Esophagus muscularis mucosa (tissue), 4 donors: Measurements from ENCODE around the gene ATP1A1. TPM values are rescaled to one million over a fixed set of nuclear protein-coding genes. Genes with fewer than 3 reads are reported as not detected.

Experiments
- DNase-seq: peaks from one replicate; pipeline ENCODE4 v3.0.0-alpha.2; 2017; ENCODE audit errors: extremely low spot score
- H3K27ac ChIP-seq, 4 donors: fragments of 200-600 bp; sonication (generic); replicated peaks in 1 of 4; 1 replicate in 3 of 4; 2 replicates in 1 of 4; pipeline ENCODE4 v1.5.1; 2016 to 2019; ENCODE audit warnings: mild to moderate bottlenecking in 1 of 4
- H3K27me3 ChIP-seq, 4 donors: fragments of 200-600 bp; sonication (generic); one replicate each; pipeline versions ENCODE4 v1.5.1 to v1.6.0; 2016 to 2019
- H3K36me3 ChIP-seq, 4 donors: fragments of 200-600 bp; sonication (generic); one replicate each; pipeline ENCODE4 v1.5.1; 2016 to 2019
- H3K4me1 ChIP-seq, 4 donors: fragments of 200-600 bp; sonication (generic); one replicate each; pipeline ENCODE4 v1.5.1; 2016 to 2019
- H3K4me3 ChIP-seq, 4 donors: fragments of 200-600 bp; sonication (generic); 1 replicate in 2 of 4; 2 replicates in 2 of 4; pipeline ENCODE4 v1.5.1; 2016 to 2019; ENCODE audit warnings: mild to moderate bottlenecking in 4 of 4, moderate library complexity in 1 of 4
- H3K9me3 ChIP-seq, 4 donors: fragments of 200-600 bp; sonication (generic); 1 replicate in 3 of 4; 2 replicates in 1 of 4; pipeline ENCODE4 v1.5.1; 2016 to 2019
- CTCF ChIP-seq, 3 experiments: fragments of 200-600 bp in 2 of 3; fragments of 450-650 bp in 1 of 3; sonication (generic) in 2 of 3; IDR thresholded peaks; one replicate each; pipeline ENCODE4 v1.5.1; 2017 to 2019; ENCODE audit warnings: antibody characterized with exemption in 3 of 3, mild to moderate bottlenecking in 2 of 3, moderate library complexity in 1 of 3
- EP300 ChIP-seq: sonication (generic); formaldehyde crosslinking; IDR thresholded peaks from one replicate; pipeline ENCODE4 v1.6.1; 2017; ENCODE audit warnings: antibody characterized with exemption
- POLR2A ChIP-seq: fragments of 450-650 bp; IDR thresholded peaks from one replicate; pipeline ENCODE4 v1.6.1; 2017; ENCODE audit warnings: antibody characterized with exemption, moderate library complexity, mild to moderate bottlenecking, low read depth
- POLR2AphosphoS5 ChIP-seq, 2 donors: sonication (generic); formaldehyde crosslinking; IDR thresholded peaks; one replicate each; pipeline ENCODE4 v1.6.1; 2017; ENCODE audit warnings: antibody characterized with exemption in 2 of 2
- WGBS: methylation state at CpG from one replicate; pipeline ENCODE4 v1.1.5; 2018; 5-methylcytosine and 5-hydroxymethylcytosine counted together
- intact Hi-C: fragments of 100-400 bp; cut with DNase I; formaldehyde crosslinking; loops from one replicate; pipeline ENCODE4 v1.15.1; 2023
- total RNA-seq, 4 donors: library from RNA; depleted of rRNA; stranded (reverse); fragments of >200 nt; gene quantifications; one replicate each; pipeline versions ENCODE4 v1.1.0 to v1.2.1, GENCODE V29; 2016

The ATP1A1 gene
- total RNA-seq, 4 donors from 2014 or later, result 90.1 to 196 (median 157) TPM

GRCh38 chr1:116379057-116379630 is 6.1 kb downstream of the ATP1A1 start:
- 61% methylated on average over 2 of the region's 2 CpGs for WGBS
- no peaks in the 10 kb centered on the region for H3K27me3 ChIP-seq
- DNase-seq, result no peak
- H3K9me3 ChIP-seq, result no peaks in the 10 kb centered on the region
- H3K27ac ChIP-seq, result peak overlapping the region; percentile 93 to 97 (median 94)
- peaks cover 87 to 97% (median 94%) of the 10 kb centered on the region in 4 donors for H3K4me1 ChIP-seq
- H3K36me3 ChIP-seq, result peaks cover 0 to 5% (median 1%) of the 10 kb centered on the region in 4 donors
- H3K4me3 ChIP-seq, result no peak overlapping the region
- intact Hi-C loops, result loop anchor here (10.0 kb wide), 2 partner anchors 214 to 1304 kb away; no protein-coding TSS in a partner anchor
- no peak for TF ChIP-seq CTCF (IDR thresholded peaks at IDR 0.05)
- TF ChIP-seq EP300, result no peak
- TF ChIP-seq POLR2AphosphoS5 (IDR thresholded peaks at IDR 0.05), result no peak
- no peak for TF ChIP-seq POLR2A

GRCh38 chr1:116379674-116380498 is 6.8 kb downstream of the ATP1A1 start:
- Histone ChIP-seq H3K36me3 (peaks cover 0 to 13% (median 9%) of the 10 kb centered on the region in 4 donors), H3K27me3 (no peaks in the 10 kb centered on the region), H3K9me3 (no peaks in the 10 kb centered on the region), H3K4me1 (peaks cover 85 to 89% (median 88%) of the 10 kb centered on the region in 4 donors), H3K27ac (peak overlapping the region; percentile 93 to 97 (median 94)), H3K4me3 (no peak overlapping the region)
- intact Hi-C loops, result loop anchor here (5.0 to 10.0 kb wide), 3 partner anchors 37 to 1305 kb away; no protein-coding TSS in a partner anchor
- DNase-seq, result no peak
- WGBS, result 91% methylated on average over 6 of the region's 6 CpGs
- no peak for TF ChIP-seq POLR2A
- no peak for TF ChIP-seq POLR2AphosphoS5 (IDR thresholded peaks at IDR 0.05)
- no peak for TF ChIP-seq EP300

- DNase-seq, result no peak
- Histone ChIP-seq H3K4me1 (peaks cover 77 to 81% (median 81%) of the 10 kb centered on the region in 4 donors), H3K36me3 (peaks cover 3 to 21% (median 15%) of the 10 kb centered on the region in 4 donors), H3K4me3 (no peak overlapping the region), H3K27ac (peak overlapping the region in 3 of 4 donors; percentile 28 to 93 (median 93)), H3K9me3 (no peaks in the 10 kb centered on the region), H3K27me3 (no peaks in the 10 kb centered on the region)
- WGBS, result 73% methylated on average over 7 of the region's 7 CpGs
- intact Hi-C loops, result loop anchor here (5.0 kb wide), 1 partner anchor 37 kb away; no protein-coding TSS in a partner anchor
- TF ChIP-seq POLR2A (no peak), CTCF (IDR thresholded peaks at IDR 0.05) (no peak), POLR2AphosphoS5 (IDR thresholded peaks at IDR 0.05) (no peak), EP300 (no peak)
Observed at GRCh38 chr1:116380499-116381242, 7.6 kb downstream of the ATP1A1 start.

- H3K27me3 ChIP-seq, result no peaks in the 10 kb centered on the region
- H3K4me3 ChIP-seq, result no peak overlapping the region
- H3K36me3 ChIP-seq, result peaks cover 12 to 37% (median 31%) of the 10 kb centered on the region in 4 donors
- H3K27ac ChIP-seq, result no peak overlapping the region
- TF ChIP-seq POLR2AphosphoS5 (IDR thresholded peaks at IDR 0.05) (no peak), CTCF (IDR thresholded peaks at IDR 0.05) (no peak), EP300 (no peak), POLR2A (no peak)
- 75% methylated on average over 2 of the region's 2 CpGs for WGBS
- H3K9me3 ChIP-seq, result no peaks in the 10 kb centered on the region
- no peak for DNase-seq
- peaks cover 61 to 71% (median 65%) of the 10 kb centered on the region in 4 donors for H3K4me1 ChIP-seq
- intact Hi-C loops, result loop anchor here (5.0 kb wide), 1 partner anchor 35 kb away; no protein-coding TSS in a partner anchor
Observed at GRCh38 chr1:116382321-116382720, 9.3 kb downstream of the ATP1A1 start.
